Left lung (tissue), 10 donors: ENCODE results near the gene TTC4. TPM values are rescaled to one million over a fixed set of nuclear protein-coding genes. Genes with fewer than 3 reads are reported as not detected.

Experiments
- ATAC-seq: fragments of 200-7000 bp; cut with Tn5 transposase; one replicate; pipeline ENCODE4 v1.9.1; 2020; ENCODE audit warnings: moderate library complexity
- DNase-seq, 4 donors: peaks; one replicate each; pipeline ENCODE4 v3.0.0-alpha.2; 2013 to 2020
- H3K27ac ChIP-seq, 2 donors: fragments of 200-600 bp; sonication (generic) in 1 of 2; one replicate each; pipeline versions ENCODE4 v1.5.0 to v1.8.0; 2020 to 2021
- H3K27me3 ChIP-seq, 2 donors: fragments of 200-600 bp; sonication (generic) in 1 of 2; one replicate each; pipeline versions ENCODE4 v1.5.0 to v1.8.0; 2020 to 2021
- H3K36me3 ChIP-seq, 2 donors: fragments of 200-600 bp; sonication (generic) in 1 of 2; one replicate each; pipeline versions ENCODE4 v1.5.0 to v1.8.0; 2020 to 2021
- H3K4me1 ChIP-seq, 2 donors: fragments of 200-600 bp; one replicate each; pipeline ENCODE4 v1.8.0; 2021
- H3K4me3 ChIP-seq, 2 donors: fragments of 200-600 bp; sonication (generic) in 1 of 2; one replicate each; pipeline versions ENCODE4 v1.5.0 to v1.8.0; 2020 to 2021; ENCODE audit warnings: mild to moderate bottlenecking in 1 of 2
- H3K9me3 ChIP-seq, 2 donors: fragments of 200-600 bp; sonication (generic) in 1 of 2; one replicate each; pipeline versions ENCODE4 v1.5.0 to v1.8.0; 2020 to 2021
- CTCF ChIP-seq, 2 donors: fragments of 200-600 bp; sonication (generic) in 1 of 2; IDR thresholded peaks; one replicate each; pipeline versions ENCODE4 v1.5.0 to v1.8.0; 2021; ENCODE audit warnings: antibody characterized with exemption in 2 of 2
- intact Hi-C, 2 donors: fragments of 100-400 bp; cut with DNase I; formaldehyde crosslinking; loops; one replicate each; pipeline versions ENCODE4 v1.11.2 to v1.14.2; 2022
- polyA plus RNA-seq, 6 donors: library from polyadenylated mRNA; unstranded; fragments of 120-200 nt; gene quantifications; one replicate each; pipeline ENCODE4 v1.2.1, GENCODE V29; 2013; ENCODE audit not compliant: insufficient read length in 6 of 6
- total RNA-seq, 2 donors: library from RNA; stranded (reverse); fragmentation: NEBNext Ultra II Directional; extraction: Animal tissue kit (Norgen Biotek cat#: 25700); gene quantifications; one replicate each; pipeline ENCODE4 v1.2.1, GENCODE V29; 2021
- donor health status: DM: no; HTN: yes; CAD: no.
- donor health status: DM: no; HTN: no; CAD: no.

Gene TTC4
- total and polyA plus RNA-seq, 8 donors: 15.0 to 36.7 (median 34.8) TPM

DNA sequence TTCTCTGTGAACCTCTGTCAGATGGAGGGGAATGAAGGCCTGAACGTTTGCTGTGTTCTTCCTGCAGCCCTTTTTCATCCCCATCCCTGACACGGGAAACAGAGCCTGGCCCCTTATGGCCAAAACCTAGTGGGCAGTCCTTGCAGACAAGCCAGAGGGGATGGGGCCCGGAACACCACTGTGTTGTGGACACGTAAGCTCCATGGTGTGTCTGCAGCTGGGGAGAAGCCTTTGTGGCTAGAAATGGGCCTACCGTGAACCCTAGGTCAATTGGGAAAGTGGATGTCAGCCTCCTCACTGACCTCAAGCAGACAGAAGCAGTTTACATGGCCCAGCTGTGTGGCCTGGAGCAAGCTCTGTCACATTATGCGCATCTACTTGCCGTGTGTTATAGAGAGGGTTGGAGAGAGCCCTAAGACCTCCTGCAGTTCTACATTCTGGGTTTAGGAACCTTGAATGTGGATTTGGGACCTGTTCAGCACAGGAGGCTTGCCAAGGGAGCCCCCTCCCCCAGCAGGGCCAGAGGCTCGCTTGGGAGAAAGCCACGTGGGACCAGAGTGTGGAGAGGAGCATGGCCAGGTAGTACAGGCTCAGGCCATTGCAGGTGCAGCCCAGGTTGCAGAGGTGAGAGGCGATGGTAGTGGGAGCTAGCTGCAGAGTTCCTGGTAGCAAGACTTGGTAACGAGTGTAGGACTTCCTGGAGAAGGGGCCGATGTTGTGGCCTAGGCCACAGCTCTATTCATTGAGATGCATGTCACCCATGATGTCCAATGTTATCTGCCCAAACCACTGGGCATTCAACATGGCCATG, 28.0 kb downstream of the TTC4 start:
- Histone ChIP-seq H3K36me3 (peaks cover 0 to 63% of the 10 kb centered on the region in 2 donors), H3K27ac (no peak overlapping the region), H3K4me3 (no peak overlapping the region), H3K27me3 (no peaks in the 10 kb centered on the region), H3K4me1 (no peaks in the 10 kb centered on the region), H3K9me3 (no peaks in the 10 kb centered on the region)
- ATAC-seq: no peak
- intact Hi-C loops: no loop called here
- TF ChIP-seq CTCF (IDR thresholded peaks at IDR 0.05): no peak
- no peak for DNase-seq

DNA sequence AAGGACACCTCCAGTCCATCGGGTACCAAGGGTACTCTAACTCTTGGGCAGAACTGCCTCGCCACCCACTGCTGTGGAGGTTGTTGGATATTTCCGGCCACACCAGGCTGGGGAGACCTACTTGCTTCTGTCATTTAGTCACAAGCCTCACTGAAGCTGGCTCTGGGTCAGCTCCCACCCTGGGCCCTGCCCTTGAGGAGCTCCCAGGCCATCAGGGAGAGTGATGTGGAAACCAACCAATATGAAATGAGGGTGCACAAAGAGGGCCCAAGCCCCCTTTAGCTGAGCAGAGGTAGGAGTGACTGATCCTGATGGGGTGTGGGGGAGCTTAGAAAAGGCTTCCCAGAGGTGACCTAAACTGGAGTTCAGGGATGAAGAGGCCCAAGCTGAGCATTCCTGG, 29.0 kb downstream of the TTC4 start:
- Histone ChIP-seq H3K27me3 (no peaks in the 10 kb centered on the region), H3K36me3 (peaks cover 0 to 52% of the 10 kb centered on the region in 2 donors), H3K27ac (no peak overlapping the region), H3K4me1 (no peaks in the 10 kb centered on the region), H3K9me3 (no peaks in the 10 kb centered on the region), H3K4me3 (no peak overlapping the region)
- DNase-seq (no peak), ATAC-seq (no peak)
- no peak for TF ChIP-seq CTCF (IDR thresholded peaks at IDR 0.05)
- intact Hi-C loops: no loop called here

DNA sequence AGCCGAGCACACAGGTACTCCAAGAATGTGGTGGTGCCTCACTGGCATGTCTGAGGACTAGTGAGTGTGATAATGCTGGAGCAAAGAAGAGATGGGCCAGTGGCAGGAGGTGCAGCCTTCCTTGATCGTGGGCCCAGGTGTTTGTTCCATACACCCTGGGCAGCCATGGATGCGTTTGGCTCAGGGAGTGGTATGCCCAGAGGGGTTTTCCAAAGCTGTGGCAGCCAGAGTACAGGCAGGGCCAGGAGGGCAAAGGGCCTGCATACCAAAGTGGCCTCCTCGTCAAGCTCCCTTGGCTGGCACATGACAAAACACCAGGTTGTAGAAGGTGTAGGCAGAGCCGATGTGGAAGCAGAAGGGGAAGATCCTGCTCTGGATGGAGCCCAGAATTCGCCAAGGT, 29.6 kb downstream of the TTC4 start:
- Histone ChIP-seq H3K27me3 (no peaks in the 10 kb centered on the region), H3K9me3 (no peaks in the 10 kb centered on the region), H3K4me1 (no peaks in the 10 kb centered on the region), H3K4me3 (no peak overlapping the region), H3K27ac (no peak overlapping the region), H3K36me3 (peaks cover 0 to 46% of the 10 kb centered on the region in 2 donors)
- intact Hi-C loops: no loop called here
- TF ChIP-seq CTCF (IDR thresholded peaks at IDR 0.05): no peak
- ATAC-seq (no peak), DNase-seq (no peak)

GRCh38 chr1:54745864-54746263, 30.2 kb downstream of the TTC4 start:
- Histone ChIP-seq H3K9me3 (no peaks in the 10 kb centered on the region), H3K27me3 (no peaks in the 10 kb centered on the region), H3K27ac (no peak overlapping the region), H3K4me1 (no peaks in the 10 kb centered on the region), H3K4me3 (no peak overlapping the region), H3K36me3 (peaks cover 0 to 40% of the 10 kb centered on the region in 2 donors)
- TF ChIP-seq CTCF (IDR thresholded peaks at IDR 0.05): no peak
- intact Hi-C loops: no loop called here
- ATAC-seq (no peak), DNase-seq (no peak)

GRCh38 chr1:54748094-54748835, 32.6 kb downstream of the TTC4 start:
- Histone ChIP-seq H3K36me3 (peaks cover 0 to 16% of the 10 kb centered on the region in 2 donors), H3K27ac (no peak overlapping the region), H3K4me3 (no peak overlapping the region), H3K9me3 (no peaks in the 10 kb centered on the region), H3K27me3 (no peaks in the 10 kb centered on the region), H3K4me1 (no peaks in the 10 kb centered on the region)
- no peak for TF ChIP-seq CTCF (IDR thresholded peaks at IDR 0.05)
- intact Hi-C loops: no loop called here
- DNase-seq (no peak), ATAC-seq (no peak)
